OCI-LY1 (cell line): ENCODE results near the gene FOXO3.

Source experiments
- H2AFZ ChIP-seq: fragments of 200-600 bp; sonication (generic), shearing (Covaris generic); 2 replicates; pipeline ENCODE4 v1.6.0; 2014; ENCODE audit warnings: antibody characterized with exemption, mild to moderate bottlenecking, low read length
- H3F3A ChIP-seq: fragments of 200-600 bp; sonication (generic), shearing (Covaris generic); 2 replicates; pipeline ENCODE4 v1.6.0; 2014; ENCODE audit warnings: mild to moderate bottlenecking, antibody characterized with exemption, low read length, moderate library complexity; ENCODE audit not compliant: insufficient read depth
- H3K27ac ChIP-seq: fragments of 200-600 bp; sonication (generic); 2 replicates; pipeline ENCODE4 v1.5.1; 2014; ENCODE audit warnings: low read length, mixed run types, mild to moderate bottlenecking, low read depth; ENCODE audit not compliant: poor library complexity, severe bottlenecking
- H3K27me3 ChIP-seq: fragments of 200-600 bp; sonication (generic); 2 replicates; pipeline ENCODE4 v1.6.0; 2014; ENCODE audit warnings: antibody characterized with exemption, mild to moderate bottlenecking, low read length, moderate library complexity; ENCODE audit not compliant: insufficient read depth
- H3K36me3 ChIP-seq: fragments of 200-600 bp; sonication (generic); 2 replicates; pipeline ENCODE4 v1.6.1; 2014; ENCODE audit warnings: mild to moderate bottlenecking, antibody characterized with exemption, low read length, moderate library complexity, mixed read lengths; ENCODE audit not compliant: insufficient read depth
- H3K4me1 ChIP-seq: fragments of 200-600 bp; sonication (generic); 2 replicates; pipeline ENCODE4 v1.5.1; 2014; ENCODE audit warnings: mild to moderate bottlenecking, low read length, moderate library complexity; ENCODE audit not compliant: insufficient read depth, severe bottlenecking
- H3K4me2 ChIP-seq: fragments of 200-600 bp; sonication (generic), shearing (Covaris generic); 2 replicates; pipeline ENCODE4 v1.6.1; 2014; ENCODE audit warnings: low read length
- H3K4me3 ChIP-seq: fragments of 200-600 bp; sonication (generic); 2 replicates; pipeline ENCODE4 v1.5.1; 2014; ENCODE audit warnings: low read length, low read depth, mild to moderate bottlenecking, mixed read lengths; ENCODE audit not compliant: poor library complexity, severe bottlenecking
- H3K79me2 ChIP-seq: fragments of 200-600 bp; shearing (Covaris generic); 2 replicates; pipeline ENCODE4 v1.6.1; 2016; ENCODE audit warnings: mixed run types, low read length, mixed read lengths; ENCODE audit not compliant: insufficient read depth
- H3K9ac ChIP-seq: fragments of 200-600 bp; sonication (generic), shearing (Covaris generic); 2 replicates; pipeline ENCODE4 v1.6.1; 2014; ENCODE audit warnings: mild to moderate bottlenecking, low read length, mixed read lengths
- H3K9me2 ChIP-seq: fragments of 200-600 bp; sonication (generic), shearing (Covaris generic); 2 replicates; pipeline ENCODE4 v1.6.1; 2014; ENCODE audit warnings: low read depth, mild to moderate bottlenecking, low read length, mixed read lengths
- H3K9me3 ChIP-seq: fragments of 200-600 bp; shearing (Covaris generic); 2 replicates; pipeline ENCODE4 v1.6.1; 2014; ENCODE audit warnings: low read length, mixed read lengths
- H4K20me1 ChIP-seq: fragments of 200-600 bp; sonication (generic), shearing (Covaris generic); 2 replicates; pipeline ENCODE4 v1.6.0; 2016; ENCODE audit warnings: mild to moderate bottlenecking, low read length; ENCODE audit not compliant: insufficient read depth
- CTCF ChIP-seq: fragments of 200-600 bp; sonication (generic), shearing (Covaris generic); IDR thresholded peaks from 2 replicates; pipeline ENCODE4 v1.5.1; 2017; ENCODE audit warnings: mild to moderate bottlenecking, antibody characterized with exemption, low read length, moderate library complexity, mixed read lengths
- EZH2 ChIP-seq: fragments of 200-600 bp; sonication (generic), shearing (Covaris generic); IDR thresholded peaks from 2 replicates; pipeline ENCODE4 v1.8.0; 2017; ENCODE audit warnings: borderline replicate concordance, mixed run types, mild to moderate bottlenecking, antibody characterized with exemption, low read length, moderate library complexity, mixed read lengths

The FOXO3 gene

GRCh38 chr6:108566406-108566805 lies 5.7 kb downstream of the FOXO3 start:
- Histone ChIP-seq H3F3A (peaks cover 11% of the 10 kb centered on the region), H2AFZ (no peak overlapping the region), H3K27ac (peak overlapping the region; percentile 52), H4K20me1 (no peaks in the 10 kb centered on the region), H3K4me1 (peaks cover 33% of the 10 kb centered on the region), H3K9me3 (no peaks in the 10 kb centered on the region), H3K4me2 (peak overlapping the region; percentile 10; the same call in 1 of the 2 replicates), H3K36me3 (peaks cover 52% of the 10 kb centered on the region), H3K4me3 (no peak overlapping the region), H3K79me2 (no peaks in the 10 kb centered on the region), H3K9me2 (no peaks in the 10 kb centered on the region), H3K27me3 (no peaks in the 10 kb centered on the region), H3K9ac (no peak overlapping the region)
- TF ChIP-seq CTCF = no peak
- TF ChIP-seq EZH2 = no peak

GRCh38 chr6:108568101-108568500 lies 7.4 kb downstream of the FOXO3 start:
- Histone ChIP-seq H3K36me3 (peaks cover 38% of the 10 kb centered on the region), H3K79me2 (no peaks in the 10 kb centered on the region), H4K20me1 (no peaks in the 10 kb centered on the region), H3K27me3 (no peaks in the 10 kb centered on the region), H3K9me3 (no peaks in the 10 kb centered on the region), H3K4me1 (peaks cover 32% of the 10 kb centered on the region), H3K27ac (no peak overlapping the region), H3K4me3 (no peak overlapping the region), H2AFZ (no peak overlapping the region), H3F3A (peaks cover 11% of the 10 kb centered on the region), H3K9ac (no peak overlapping the region), H3K9me2 (no peaks in the 10 kb centered on the region), H3K4me2 (no peak overlapping the region)
- TF ChIP-seq EZH2 (no peak), CTCF (no peak)

GRCh38 chr6:108568551-108569305 lies 8.0 kb downstream of the FOXO3 start:
- Histone ChIP-seq H3K27ac (no peak overlapping the region), H3K79me2 (no peaks in the 10 kb centered on the region), H3K9me2 (no peaks in the 10 kb centered on the region), H3K9ac (no peak overlapping the region), H3K9me3 (no peaks in the 10 kb centered on the region), H3K4me1 (peaks cover 28% of the 10 kb centered on the region), H3K4me2 (no peak overlapping the region), H3F3A (peaks cover 11% of the 10 kb centered on the region), H3K27me3 (no peaks in the 10 kb centered on the region), H3K4me3 (no peak overlapping the region), H2AFZ (no peak overlapping the region), H4K20me1 (no peaks in the 10 kb centered on the region), H3K36me3 (peaks cover 35% of the 10 kb centered on the region)
- TF ChIP-seq CTCF (no peak), EZH2 (no peak)
